HG02610 (cell line): Measurements from ENCODE around the gene VPS13D.

Source experiments
- ATAC-seq: cut with Tn5 transposase; IDR thresholded peaks from one replicate; pipeline ENCODE4 v1.9.1; 2021; ENCODE audit warnings: mild to moderate bottlenecking, moderate library complexity; ENCODE audit not compliant: unreplicated experiment

VPS13D gene

DNA sequence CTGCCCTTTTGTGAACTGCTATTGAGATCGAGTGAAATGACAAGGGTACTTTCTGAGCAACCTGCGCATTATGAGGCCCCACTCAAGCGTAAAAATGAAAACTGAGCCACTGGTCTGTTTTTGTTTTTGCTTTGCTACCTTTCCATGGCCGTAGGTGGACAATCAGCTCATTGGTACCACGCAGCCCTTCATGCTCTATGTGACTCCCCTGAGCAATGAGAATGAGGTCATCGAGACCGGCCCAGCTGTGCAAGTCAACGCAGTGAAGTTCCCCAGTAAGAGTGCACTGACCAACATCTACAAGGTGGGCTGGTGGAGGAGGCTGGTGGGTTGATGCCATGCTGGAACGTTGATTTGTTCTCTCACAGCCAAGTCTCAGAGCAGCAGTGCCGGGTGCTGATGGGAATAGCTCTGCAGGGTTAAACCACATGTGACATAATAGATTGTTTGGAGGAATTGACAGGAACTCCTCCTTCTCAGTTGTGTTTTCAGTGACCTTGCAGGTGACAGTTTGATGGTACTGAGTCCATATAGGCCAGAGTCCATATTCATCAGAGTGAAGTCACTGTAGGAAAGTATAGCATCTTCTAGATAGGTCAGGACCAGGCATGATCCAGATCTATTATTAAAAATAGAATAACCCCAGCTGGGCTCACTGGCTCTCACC lies 170.3 kb downstream of the VPS13D start:
- no peak for ATAC-seq

DNA sequence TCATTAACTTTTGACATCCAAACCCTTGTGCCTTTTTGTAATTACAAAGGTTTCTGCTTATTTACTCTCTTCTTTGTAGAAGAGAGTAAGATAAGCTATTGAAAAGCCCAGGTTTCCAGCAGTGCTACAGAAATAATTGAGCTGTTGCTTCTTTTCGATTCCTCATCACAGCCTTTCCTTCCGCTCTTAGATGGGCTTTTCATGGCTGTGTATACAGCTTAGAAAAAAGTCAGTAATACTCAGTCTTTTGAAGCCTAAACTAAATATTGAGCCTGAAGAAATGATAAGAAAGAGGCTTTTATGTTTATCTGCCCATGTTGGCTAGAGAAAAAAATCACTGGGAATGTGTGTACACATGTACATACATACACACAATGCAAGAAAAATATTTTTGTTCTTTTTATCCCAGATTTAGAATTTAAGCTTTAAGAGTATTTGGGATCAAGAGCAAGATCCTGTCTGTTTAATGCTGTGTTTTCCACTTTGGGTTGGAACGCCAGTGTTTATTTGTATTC lies 172.4 kb downstream of the VPS13D start:
- ATAC-seq, result no peak

DNA sequence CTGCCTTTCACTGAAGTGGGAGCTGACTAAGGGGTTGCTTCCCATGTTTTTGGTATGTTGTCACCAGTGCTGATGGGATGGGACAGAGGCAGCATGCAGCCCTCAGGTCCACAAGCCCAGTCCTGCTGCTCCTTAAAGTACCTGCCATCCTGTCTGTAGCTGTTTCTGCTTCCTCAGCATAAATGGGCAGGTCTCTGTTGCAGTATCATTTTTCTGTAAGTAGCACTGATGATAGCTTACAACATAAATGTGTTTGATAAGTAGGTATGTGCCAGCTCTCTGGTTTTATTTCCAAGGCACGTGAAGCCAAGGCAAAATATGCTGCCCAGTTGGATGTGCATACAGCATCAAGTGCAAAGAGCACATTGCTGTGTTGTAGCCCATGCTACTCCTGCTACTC lies 173.0 kb downstream of the VPS13D start:
- ATAC-seq, result no peak

DNA sequence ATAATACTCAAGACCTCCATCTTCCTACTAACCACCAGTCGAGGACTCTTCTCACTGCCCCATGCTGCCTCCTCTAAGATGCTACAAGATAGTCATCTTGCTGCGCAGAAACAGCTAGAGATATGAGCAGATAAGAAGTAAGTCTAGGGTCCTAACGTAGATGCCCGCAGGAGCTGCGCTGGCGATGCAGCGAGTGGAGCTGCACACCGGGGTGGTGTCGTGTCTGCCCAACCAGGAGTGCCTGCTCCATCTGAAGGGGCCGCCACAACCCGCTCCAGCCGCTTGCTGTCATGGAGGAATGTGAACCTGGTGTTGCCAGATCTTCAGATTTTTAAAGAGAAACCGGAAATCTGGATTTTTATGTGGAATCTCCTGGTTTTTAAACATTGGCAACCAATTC lies 175.1 kb downstream of the VPS13D start:
- ATAC-seq, result no peak

DNA sequence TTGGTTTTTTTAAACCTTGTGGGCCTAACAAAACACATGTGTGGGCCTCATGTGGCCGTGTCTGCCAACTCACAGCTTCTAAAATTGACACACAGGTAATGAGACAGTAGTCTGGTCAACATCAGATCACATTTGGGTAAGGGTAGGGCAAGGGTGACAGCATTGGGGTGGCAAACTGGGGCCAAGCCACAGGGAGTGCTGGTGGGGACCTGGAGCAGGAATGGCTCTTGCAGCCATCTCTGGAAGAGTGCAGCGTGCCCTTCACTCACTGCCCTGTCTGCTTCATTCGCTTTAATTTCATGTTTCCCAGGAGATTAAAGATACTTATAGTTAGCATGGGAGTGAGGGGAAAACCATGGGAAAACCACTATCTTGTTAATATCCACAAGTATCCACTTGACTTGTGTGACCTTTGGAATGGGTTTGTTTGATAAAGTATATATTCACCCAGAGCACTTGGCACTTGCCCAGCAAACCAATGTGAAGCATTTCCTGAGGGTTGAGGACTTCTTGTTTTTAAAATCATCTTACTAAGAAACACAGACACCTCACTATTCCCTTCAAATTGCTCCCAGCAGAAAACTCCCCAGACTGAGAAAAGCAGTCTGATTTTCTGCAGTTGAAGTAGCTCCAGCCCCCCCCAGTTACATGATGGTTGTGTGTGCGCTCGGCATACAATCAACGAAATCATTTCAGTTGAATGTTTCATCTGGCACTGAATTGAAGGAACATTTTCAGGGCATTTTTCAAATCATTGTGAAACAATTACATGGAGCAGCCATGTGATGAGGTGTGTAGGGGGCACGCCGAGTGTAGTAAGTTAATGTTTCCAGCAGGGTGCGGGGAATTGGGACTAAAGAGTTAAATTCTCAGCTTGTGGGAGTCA lies 175.7 kb downstream of the VPS13D start:
- no peak for ATAC-seq

DNA sequence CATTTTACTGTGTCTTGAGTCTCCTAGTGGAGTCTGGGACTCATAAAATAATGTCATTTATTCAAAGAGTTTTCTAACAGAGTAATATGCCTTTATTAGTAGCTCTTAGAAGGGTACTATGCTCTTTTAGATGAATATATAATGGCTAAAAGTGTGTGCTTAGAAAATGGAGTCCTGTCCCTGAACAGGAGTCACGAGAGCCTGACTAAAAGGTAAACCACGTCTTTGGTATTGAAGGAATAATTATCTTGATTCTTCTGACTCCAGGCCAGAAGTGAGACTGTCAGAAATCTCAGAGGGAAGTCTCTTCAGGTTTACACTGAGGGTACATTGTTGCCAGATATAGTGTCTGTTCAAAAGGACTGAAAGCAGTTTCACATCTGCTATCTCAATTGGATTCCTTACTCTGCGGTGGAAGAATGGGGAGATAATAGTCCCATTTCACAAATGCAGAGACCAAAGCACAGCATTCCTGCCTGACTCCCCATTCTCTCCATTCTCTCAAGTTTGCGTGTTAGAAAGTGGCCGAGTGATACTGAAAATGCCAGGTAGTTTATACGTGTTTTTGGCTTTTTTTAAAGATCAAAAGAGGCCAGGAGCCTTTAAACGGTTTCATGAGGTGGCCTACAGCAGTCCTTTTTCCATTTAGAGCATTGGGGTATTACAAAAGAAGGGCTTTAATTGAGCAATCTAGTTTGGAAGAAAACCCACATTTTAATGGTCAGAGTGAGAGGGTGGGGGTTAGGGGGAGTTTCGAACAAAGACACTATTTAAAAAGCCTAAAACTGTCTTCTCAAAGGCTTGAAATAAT lies 176.6 kb downstream of the VPS13D start:
- ATAC-seq, result no peak

DNA sequence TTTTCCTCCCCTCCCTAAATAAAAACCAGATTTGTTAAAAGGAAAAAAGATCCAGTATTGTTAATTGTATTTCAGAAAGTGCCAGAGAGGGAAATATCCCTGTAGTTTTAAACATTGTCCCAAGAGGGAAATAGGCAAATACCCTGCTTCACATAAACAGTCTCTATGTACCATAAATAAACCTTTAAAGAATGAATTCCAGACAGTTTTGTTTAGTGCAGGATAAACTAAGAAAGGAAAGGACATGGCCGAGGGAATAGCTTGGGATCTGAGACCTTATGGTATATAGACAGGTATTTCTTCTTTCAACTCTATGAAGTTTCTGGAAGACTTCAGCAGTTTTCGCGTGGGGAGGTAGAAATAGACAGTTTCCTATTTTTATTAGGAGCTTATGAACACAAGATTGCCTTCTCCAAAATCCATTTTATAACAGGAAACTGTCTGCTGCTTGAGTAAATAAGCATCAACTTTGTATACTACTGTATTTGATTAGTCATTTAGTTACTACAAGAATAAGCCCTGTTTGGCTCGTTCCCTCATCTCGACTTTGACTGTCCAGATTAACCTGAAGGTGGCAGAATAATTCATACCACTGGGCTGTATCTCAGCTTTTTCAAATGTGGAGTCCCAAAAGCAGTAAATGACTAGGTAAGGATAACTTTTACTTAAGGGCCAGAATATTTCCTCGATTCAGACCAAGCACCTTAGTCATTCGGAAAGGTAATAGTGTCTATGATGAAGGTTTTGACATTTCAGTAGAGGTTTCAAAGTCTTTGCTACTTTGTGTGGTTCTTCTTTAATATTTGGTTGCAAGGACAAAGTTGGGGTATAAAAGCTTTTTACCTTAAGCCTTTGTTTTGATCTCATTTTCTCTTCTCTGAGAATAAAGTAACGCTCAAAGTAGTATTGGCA lies 177.5 kb downstream of the VPS13D start:
- ATAC-seq, result no peak

DNA sequence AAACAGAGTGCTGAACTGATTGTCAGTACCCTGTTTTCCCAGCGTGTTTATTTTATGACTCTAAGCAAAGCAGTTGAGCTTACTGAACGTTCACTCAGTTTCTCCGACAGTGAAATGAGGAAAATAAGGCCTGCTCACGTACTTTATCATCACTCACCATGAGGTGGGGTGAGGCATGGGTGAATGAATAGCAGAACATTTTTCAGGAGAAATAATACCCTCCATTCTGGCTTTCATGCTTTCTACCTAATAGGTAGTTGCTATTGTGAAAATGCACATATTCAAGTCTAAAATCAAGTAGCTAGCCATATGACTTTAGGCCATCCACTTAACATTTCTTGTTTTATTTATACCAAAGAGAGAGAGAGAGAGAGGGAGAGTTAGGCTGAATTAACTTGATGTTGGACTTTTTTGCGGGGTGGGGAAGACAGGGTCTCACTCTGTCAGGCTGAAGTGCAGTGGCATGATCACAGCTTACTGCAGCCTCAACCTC lies 178.2 kb downstream of the VPS13D start:
- ATAC-seq, result no peak

DNA sequence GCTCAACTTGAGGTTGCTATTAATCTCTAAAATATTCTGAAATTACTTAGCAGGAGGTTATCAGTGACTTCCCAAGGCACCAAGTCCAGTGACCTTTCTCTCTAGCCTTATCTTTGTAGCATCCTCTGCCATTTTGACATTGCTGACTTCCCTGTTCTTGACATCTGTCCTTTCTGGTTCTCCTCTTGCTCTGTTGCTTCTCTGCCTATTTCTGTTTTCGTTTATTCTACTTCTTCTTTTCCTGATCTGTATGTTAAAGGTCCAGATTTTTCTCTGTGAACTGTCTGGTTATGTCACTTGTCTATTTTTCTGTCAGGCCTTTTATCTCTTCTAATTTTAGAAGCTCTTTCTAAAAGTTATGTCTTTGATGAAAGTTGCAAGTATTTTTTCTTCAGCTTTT lies 178.8 kb downstream of the VPS13D start:
- ATAC-seq, result no peak

DNA sequence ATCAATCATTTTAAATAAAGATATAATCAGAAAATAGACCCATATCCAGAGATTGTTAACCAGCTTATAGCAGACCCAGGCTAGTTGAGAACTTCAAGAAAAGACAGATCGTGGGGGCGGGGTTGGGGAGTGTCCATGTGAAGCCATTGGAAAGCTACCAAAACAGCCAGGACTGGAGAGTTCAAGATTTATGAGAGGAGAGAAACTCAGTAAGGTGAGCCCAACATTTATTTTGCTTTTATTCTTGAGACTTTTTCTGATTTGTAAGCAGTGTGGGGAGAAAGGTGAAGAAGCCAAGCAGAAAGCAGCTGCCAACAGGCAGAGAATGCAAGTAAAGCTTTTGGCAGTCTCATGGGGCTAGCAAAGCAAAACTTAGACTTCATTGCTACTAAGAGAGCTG lies 179.9 kb downstream of the VPS13D start:
- ATAC-seq, result no peak

DNA sequence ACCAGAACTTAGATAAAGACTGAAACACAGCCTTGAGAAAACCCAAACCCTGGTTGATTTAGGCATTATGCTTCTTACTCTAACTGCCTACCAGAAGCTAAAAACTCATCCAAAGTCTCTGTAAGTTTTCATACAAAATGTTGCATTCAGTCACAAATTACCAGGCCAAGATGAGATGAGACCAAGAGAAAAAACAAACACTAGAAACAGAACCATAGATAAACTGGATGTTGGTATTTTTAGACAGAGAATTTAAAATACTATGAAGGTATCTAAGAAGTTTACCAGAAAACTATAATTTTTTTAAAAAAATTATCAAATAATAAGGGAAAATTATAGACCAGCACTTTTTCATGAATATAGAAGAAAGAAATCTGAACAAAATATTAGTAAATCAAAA lies 180.5 kb downstream of the VPS13D start:
- ATAC-seq, result no peak

DNA sequence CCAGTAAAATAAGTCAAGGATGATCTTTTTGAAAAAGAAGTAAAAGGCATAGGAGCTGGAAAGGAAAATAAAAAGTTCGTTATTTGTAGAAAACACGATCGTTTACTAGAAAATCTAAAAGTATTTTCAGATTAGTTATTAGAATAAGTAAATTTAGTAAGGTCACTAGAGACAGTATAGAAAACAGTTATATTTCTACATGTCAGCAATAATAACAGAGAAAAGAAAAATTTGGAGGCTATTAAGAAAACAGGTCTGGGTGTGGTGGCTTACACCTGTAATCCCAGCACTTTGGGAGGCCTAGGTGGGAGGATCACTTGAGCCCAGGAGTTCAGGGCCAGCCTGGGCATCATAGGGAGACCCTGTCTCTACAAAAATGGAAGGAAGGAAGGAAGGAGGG lies 181.3 kb downstream of the VPS13D start:
- no peak for ATAC-seq

DNA sequence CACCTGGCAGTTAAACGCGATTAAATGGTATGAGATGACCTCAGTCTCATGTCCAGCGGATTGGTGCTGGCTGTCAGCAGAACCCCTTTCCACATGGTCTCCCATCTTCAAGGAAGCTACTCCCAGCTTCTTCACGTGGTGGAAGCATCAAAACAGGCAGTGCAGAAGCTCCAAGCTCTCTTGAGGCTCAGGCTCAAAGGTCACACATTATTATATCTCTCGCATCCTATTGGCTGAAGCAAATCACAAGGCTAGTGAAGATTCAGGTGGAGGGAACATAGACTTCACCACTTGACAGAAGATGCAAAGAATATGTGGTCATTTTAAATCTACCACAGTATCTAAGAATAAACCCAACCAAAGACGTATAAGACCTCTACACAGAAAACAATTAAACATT lies 181.9 kb downstream of the VPS13D start:
- no peak for ATAC-seq

DNA sequence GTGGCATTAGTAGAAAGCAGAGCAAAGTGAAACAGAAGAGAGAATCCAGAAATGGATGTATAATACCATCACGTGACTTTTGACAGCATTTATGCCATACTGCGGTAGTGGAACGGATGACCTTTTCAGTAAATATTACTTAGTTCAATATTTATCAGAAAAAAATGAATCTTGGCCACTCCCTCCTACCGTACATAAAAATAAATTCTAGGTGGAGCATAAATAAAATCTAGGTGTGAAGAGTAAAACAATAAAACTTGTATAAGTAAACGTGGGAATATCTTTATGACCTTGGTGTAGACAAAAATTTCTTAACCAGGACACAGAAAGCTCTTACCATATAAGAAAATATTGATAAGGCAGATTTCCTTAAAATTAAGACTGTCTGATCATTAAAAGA lies 182.6 kb downstream of the VPS13D start:
- ATAC-seq, result no peak

DNA sequence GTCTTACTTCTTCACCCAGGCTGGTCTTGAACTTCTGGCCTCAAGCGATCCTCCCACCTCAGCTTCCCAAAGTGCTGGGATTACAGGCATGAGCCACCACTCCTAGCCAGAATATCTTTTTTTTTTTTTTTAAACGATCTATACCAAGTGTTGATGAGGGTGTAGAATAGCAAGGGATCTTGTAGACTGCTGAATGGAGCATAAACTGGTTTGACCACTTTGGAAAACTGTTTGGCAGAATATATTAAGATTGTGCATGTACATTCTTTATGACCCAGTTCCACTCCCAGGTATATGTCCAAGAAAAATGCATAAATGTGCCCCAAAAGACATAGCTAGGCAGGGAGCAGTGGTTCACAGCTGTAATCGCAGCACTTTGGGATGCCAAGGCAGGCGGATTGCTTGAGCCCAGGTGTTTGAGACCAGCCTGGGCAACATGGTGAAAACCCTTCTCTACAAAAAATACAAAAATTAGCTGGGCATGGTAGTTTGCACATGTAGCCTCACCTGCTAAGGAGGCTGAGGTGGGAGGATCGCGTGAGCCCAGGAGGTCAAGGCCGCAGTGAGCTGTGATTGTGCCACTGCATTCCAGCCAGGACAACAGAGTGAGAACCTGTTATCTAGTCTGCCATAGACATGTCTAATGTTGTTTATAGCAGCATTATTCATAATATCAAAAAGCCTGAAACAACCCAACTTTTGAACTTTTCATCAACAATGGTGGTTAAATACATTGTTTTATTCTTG lies 184.0 kb downstream of the VPS13D start:
- no peak for ATAC-seq

DNA sequence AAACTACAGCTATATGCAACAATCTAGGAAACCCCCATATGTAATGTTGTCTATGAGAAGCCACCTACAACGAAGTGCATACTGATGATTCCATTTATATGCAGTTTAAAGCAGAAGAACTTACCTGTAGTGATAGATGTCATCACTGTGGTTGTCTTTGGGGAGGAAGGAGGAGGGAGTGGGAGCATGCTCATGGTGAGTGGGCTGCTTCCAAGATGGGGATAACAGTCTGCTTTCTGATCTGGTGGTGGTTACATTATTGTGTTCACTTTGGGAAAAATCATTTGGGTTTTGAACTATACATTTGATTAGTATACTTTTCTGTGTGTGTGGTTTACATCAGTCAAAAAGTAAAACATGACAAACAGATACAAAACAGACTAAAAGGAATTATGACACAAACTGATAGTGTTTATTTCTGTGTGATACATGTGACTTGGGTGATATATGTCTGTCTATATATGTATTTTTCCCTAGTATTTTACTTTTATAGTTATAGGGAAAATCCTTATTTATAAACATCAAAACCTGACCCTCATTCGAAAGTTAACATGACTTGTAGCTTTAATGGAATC lies 184.7 kb downstream of the VPS13D start:
- no peak for ATAC-seq

DNA sequence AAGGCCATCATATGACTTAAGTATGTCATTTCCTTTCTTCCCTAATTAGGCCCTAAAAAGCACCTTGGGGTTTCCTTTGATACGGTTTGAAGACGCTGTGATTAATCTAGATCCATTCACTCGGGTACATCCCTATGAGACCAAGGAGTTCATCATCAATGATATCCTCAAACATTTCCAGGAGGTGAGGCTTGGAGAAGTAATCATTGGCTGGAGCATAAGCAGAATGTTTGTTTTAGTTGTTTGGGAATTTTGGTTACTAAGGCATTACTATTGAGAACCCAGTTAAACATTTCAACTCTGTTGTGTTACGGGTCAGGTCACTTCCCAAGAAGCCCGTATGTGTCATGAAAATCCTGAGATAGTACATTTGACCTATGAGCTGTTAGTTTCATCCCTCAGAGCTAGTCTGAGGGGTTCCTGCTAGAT lies 185.2 kb downstream of the VPS13D start:
- no peak for ATAC-seq

DNA sequence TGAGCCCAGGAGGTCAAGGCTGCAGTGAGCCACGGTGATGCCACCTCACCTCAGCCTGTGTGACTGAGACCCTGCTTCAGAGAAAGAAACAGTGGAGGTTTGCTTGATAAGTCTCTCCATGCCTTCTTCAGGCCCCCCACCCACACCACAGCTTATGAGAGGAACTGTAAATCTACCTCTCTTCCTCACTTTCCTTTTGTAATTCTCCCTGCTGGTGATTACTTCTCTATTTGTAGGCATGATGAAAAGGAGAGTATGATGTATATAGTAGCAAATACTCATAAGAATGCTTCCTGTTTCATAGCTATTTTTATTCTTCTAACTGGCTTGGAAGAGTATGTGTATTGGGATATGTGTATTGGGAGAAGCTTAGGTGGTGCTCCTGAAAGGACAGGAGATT lies 186.3 kb downstream of the VPS13D start:
- no peak for ATAC-seq

DNA sequence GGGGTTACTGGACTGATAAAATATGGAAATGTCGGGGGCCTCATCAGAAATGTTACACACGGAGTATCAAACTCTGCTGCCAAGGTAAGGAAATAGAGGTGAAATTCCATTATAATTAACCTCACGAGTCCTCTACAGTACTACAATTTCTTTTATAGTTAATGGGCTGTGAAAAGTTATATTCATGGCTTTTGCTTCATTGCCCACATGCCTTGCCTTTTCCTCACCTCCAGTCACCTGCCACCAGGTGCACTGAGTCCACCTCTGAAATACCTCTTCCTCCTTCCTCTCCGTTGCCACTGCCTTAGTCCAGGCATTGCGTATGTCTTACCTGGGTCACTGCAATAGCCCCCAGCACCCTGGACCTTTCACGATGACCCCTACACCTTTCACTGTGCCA lies 186.9 kb downstream of the VPS13D start:
- ATAC-seq, result no peak
